ENCODE measurements around the gene SCTR.

The SCTR gene

GRCh38 chr2:119402645-119403560 is 121.4 kb downstream of the SCTR start:
- Histone ChIP-seq H3K27me3 (ENCODE audit: insufficient read depth, low read length) (no peaks in the 10 kb centered on the region), H4K8ac (ENCODE audit: low read depth, low read length) (no peak overlapping the region), H3K4ac (ENCODE audit: low read depth, low read length) (no peak overlapping the region), H2BK120ac (ENCODE audit: insufficient read depth, low read length, poor library complexity) (no peak overlapping the region), H4K91ac (ENCODE audit: low read depth, low read length) (no peak overlapping the region), H4K12ac (ENCODE audit: low read depth, low read length) (no peak overlapping the region), H2BK12ac (ENCODE audit: low read length) (no peak overlapping the region), H3K9ac (ENCODE audit: low read length) (no peak overlapping the region), H3K18ac (ENCODE audit: low read length) (no peak overlapping the region), H3K9me3 (ENCODE audit: insufficient read depth, low read depth, low read length) (no peaks in the 10 kb centered on the region), H3K36me3 (ENCODE audit: control insufficient read depth in 1 of 2, insufficient read depth in 2 of 2, low read length in 2 of 2) (no peaks in the 10 kb centered on the region), H3K79me1 (ENCODE audit: low read length) (no peaks in the 10 kb centered on the region), H3K4me1 (ENCODE audit: control insufficient read depth in 1 of 2, insufficient read depth in 2 of 2, low read length in 2 of 2) (peaks cover 8 to 13% of the 10 kb centered on the region in 2 experiments), H2AK5ac (ENCODE audit: low read length) (no peak overlapping the region), H3K4me3 (ENCODE audit: low read depth, low read length) (no peak overlapping the region), H3K23ac (ENCODE audit: low read length) (no peak overlapping the region), H2BK5ac (ENCODE audit: low read depth, low read length, poor library complexity) (no peak overlapping the region), H3K4me2 (ENCODE audit: low read length) (no peak overlapping the region), H3K79me2 (ENCODE audit: control insufficient read depth, insufficient read depth, low read length, poor library complexity) (no peaks in the 10 kb centered on the region), H3K14ac (ENCODE audit: low read length) (no peak overlapping the region), H2AFZ (ENCODE audit: insufficient read depth, low read length, poor library complexity) (no peak overlapping the region), H3K27ac (ENCODE audit: low read depth, low read length) (no peak overlapping the region)
- WGBS (ENCODE audit: extremely low coverage, insufficient coverage, insufficient read length), result no CpG with 5 or more reads among the region's 10 CpGs
- no peak for DNase-seq

- no peak overlapping the region for H4K91ac ChIP-seq (ENCODE audit: low read depth, low read length)
- H2BK5ac ChIP-seq (ENCODE audit: low read depth, low read length, poor library complexity), result no peak overlapping the region
- no peak overlapping the region for H2AFZ ChIP-seq (ENCODE audit: insufficient read depth, low read length, poor library complexity)
- H3K9ac ChIP-seq (ENCODE audit: low read length), result no peak overlapping the region
- H2AK5ac ChIP-seq (ENCODE audit: low read length), result no peak overlapping the region
- DNase-seq, result no peak
- H3K36me3 ChIP-seq (ENCODE audit: control insufficient read depth in 1 of 2, insufficient read depth in 2 of 2, low read length in 2 of 2), result no peaks in the 10 kb centered on the region
- no peak overlapping the region for H4K12ac ChIP-seq (ENCODE audit: low read depth, low read length)
- H3K23ac ChIP-seq (ENCODE audit: low read length), result no peak overlapping the region
- no peaks in the 10 kb centered on the region for H3K9me3 ChIP-seq (ENCODE audit: insufficient read depth, low read depth, low read length)
- H3K18ac ChIP-seq (ENCODE audit: low read length), result no peak overlapping the region
- H3K79me1 ChIP-seq (ENCODE audit: low read length), result no peaks in the 10 kb centered on the region
- H3K79me2 ChIP-seq (ENCODE audit: control insufficient read depth, insufficient read depth, low read length, poor library complexity), result no peaks in the 10 kb centered on the region
- no peak overlapping the region for H3K4me2 ChIP-seq (ENCODE audit: low read length)
- H2BK12ac ChIP-seq (ENCODE audit: low read length), result no peak overlapping the region
- H3K27me3 ChIP-seq (ENCODE audit: insufficient read depth, low read length), result no peaks in the 10 kb centered on the region
- no peak overlapping the region for H2BK120ac ChIP-seq (ENCODE audit: insufficient read depth, low read length, poor library complexity)
- no peak overlapping the region for H3K4ac ChIP-seq (ENCODE audit: low read depth, low read length)
- peaks cover 8 to 13% of the 10 kb centered on the region in 2 experiments for H3K4me1 ChIP-seq (ENCODE audit: control insufficient read depth in 1 of 2, insufficient read depth in 2 of 2, low read length in 2 of 2)
- no peak overlapping the region for H4K8ac ChIP-seq (ENCODE audit: low read depth, low read length)
- WGBS (ENCODE audit: extremely low coverage, insufficient coverage, insufficient read length), result no CpG with 5 or more reads among the region's 5 CpGs
- H3K4me3 ChIP-seq (ENCODE audit: low read depth, low read length), result no peak overlapping the region
- no peak overlapping the region for H3K14ac ChIP-seq (ENCODE audit: low read length)
- no peak overlapping the region for H3K27ac ChIP-seq (ENCODE audit: low read depth, low read length)
Observed at GRCh38 chr2:119402106-119402505, 122.2 kb downstream of the SCTR start.

- H3K18ac ChIP-seq (ENCODE audit: low read length), result no peak overlapping the region
- DNase-seq, result no peak
- H2AFZ ChIP-seq (ENCODE audit: insufficient read depth, low read length, poor library complexity), result no peak overlapping the region
- peak overlapping the region; percentile 20 for H2BK12ac ChIP-seq (ENCODE audit: low read length)
- H3K4me3 ChIP-seq (ENCODE audit: low read depth, low read length), result no peak overlapping the region
- H3K79me1 ChIP-seq (ENCODE audit: low read length), result no peaks in the 10 kb centered on the region
- no peak overlapping the region for H2BK5ac ChIP-seq (ENCODE audit: low read depth, low read length, poor library complexity)
- H3K9me3 ChIP-seq (ENCODE audit: insufficient read depth, low read depth, low read length), result no peaks in the 10 kb centered on the region
- no peak overlapping the region for H3K27ac ChIP-seq (ENCODE audit: low read depth, low read length)
- no peaks in the 10 kb centered on the region for H3K36me3 ChIP-seq (ENCODE audit: control insufficient read depth in 1 of 2, insufficient read depth in 2 of 2, low read length in 2 of 2)
- no peak overlapping the region for H3K4me2 ChIP-seq (ENCODE audit: low read length)
- H3K79me2 ChIP-seq (ENCODE audit: control insufficient read depth, insufficient read depth, low read length, poor library complexity), result no peaks in the 10 kb centered on the region
- no peak overlapping the region for H3K23ac ChIP-seq (ENCODE audit: low read length)
- H4K91ac ChIP-seq (ENCODE audit: low read depth, low read length), result no peak overlapping the region
- H2AK5ac ChIP-seq (ENCODE audit: low read length), result no peak overlapping the region
- no CpG with 5 or more reads among the region's 6 CpGs for WGBS (ENCODE audit: extremely low coverage, insufficient coverage, insufficient read length)
- H3K9ac ChIP-seq (ENCODE audit: low read length), result no peak overlapping the region
- H3K4ac ChIP-seq (ENCODE audit: low read depth, low read length), result no peak overlapping the region
- no peak overlapping the region for H3K14ac ChIP-seq (ENCODE audit: low read length)
- no peaks in the 10 kb centered on the region for H3K27me3 ChIP-seq (ENCODE audit: insufficient read depth, low read length)
- H3K4me1 ChIP-seq (ENCODE audit: control insufficient read depth in 1 of 2, insufficient read depth in 2 of 2, low read length in 2 of 2), result peaks cover 8 to 9% of the 10 kb centered on the region in 2 experiments
- H4K12ac ChIP-seq (ENCODE audit: low read depth, low read length), result no peak overlapping the region
- H2BK120ac ChIP-seq (ENCODE audit: insufficient read depth, low read length, poor library complexity), result no peak overlapping the region
- no peak overlapping the region for H4K8ac ChIP-seq (ENCODE audit: low read depth, low read length)
Observed at GRCh38 chr2:119397196-119397595, 127.1 kb downstream of the SCTR start.

GRCh38 chr2:119393971-119394748 is 130.1 kb downstream of the SCTR start:
- Histone ChIP-seq H3K4me3 (ENCODE audit: low read depth, low read length) (no peak overlapping the region), H4K12ac (ENCODE audit: low read depth, low read length) (no peak overlapping the region), H4K91ac (ENCODE audit: low read depth, low read length) (no peak overlapping the region), H2AFZ (ENCODE audit: insufficient read depth, low read length, poor library complexity) (no peak overlapping the region), H3K18ac (ENCODE audit: low read length) (no peak overlapping the region), H3K27ac (ENCODE audit: low read depth, low read length) (no peak overlapping the region), H2AK5ac (ENCODE audit: low read length) (no peak overlapping the region), H3K23ac (ENCODE audit: low read length) (no peak overlapping the region), H3K4ac (ENCODE audit: low read depth, low read length) (no peak overlapping the region), H3K9ac (ENCODE audit: low read length) (no peak overlapping the region), H3K14ac (ENCODE audit: low read length) (no peak overlapping the region), H3K36me3 (ENCODE audit: control insufficient read depth in 1 of 2, insufficient read depth in 2 of 2, low read length in 2 of 2) (no peaks in the 10 kb centered on the region), H3K9me3 (ENCODE audit: insufficient read depth, low read depth, low read length) (no peaks in the 10 kb centered on the region), H2BK5ac (ENCODE audit: low read depth, low read length, poor library complexity) (no peak overlapping the region), H2BK12ac (ENCODE audit: low read length) (no peak overlapping the region), H3K4me2 (ENCODE audit: low read length) (no peak overlapping the region), H2BK120ac (ENCODE audit: insufficient read depth, low read length, poor library complexity) (no peak overlapping the region), H3K79me1 (ENCODE audit: low read length) (no peaks in the 10 kb centered on the region), H3K27me3 (ENCODE audit: insufficient read depth, low read length) (no peaks in the 10 kb centered on the region), H3K4me1 (ENCODE audit: control insufficient read depth in 1 of 2, insufficient read depth in 2 of 2, low read length in 2 of 2) (peaks cover 11 to 14% of the 10 kb centered on the region in 2 experiments), H4K8ac (ENCODE audit: low read depth, low read length) (no peak overlapping the region), H3K79me2 (ENCODE audit: control insufficient read depth, insufficient read depth, low read length, poor library complexity) (no peaks in the 10 kb centered on the region)
- no CpG with 5 or more reads among the region's 3 CpGs for WGBS (ENCODE audit: extremely low coverage, insufficient coverage, insufficient read length)
- no peak for DNase-seq

All from trophoblast cell (in vitro differentiated cells and primary cell).